ENCODE data around the gene HLA-DPA1. TPM values are rescaled to one million over a fixed set of nuclear protein-coding genes. Genes with fewer than 3 reads are reported as not detected.

The HLA-DPA1 gene
- total and polyA plus RNA-seq, 2 donors (not counting 1 experiment from before 2014, with no cell fraction given) = 702 to 2,256 TPM

GRCh38 chr6:33076406-33076934, 3.0 kb upstream of the HLA-DPA1 start:
- peaks cover 14% of the 10 kb centered on the region for H4K20me1 ChIP-seq (ENCODE audit: control insufficient read depth, insufficient read depth, low read length, poor library complexity, severe bottlenecking)
- H3K9ac ChIP-seq (ENCODE audit: low read length) = peak overlapping the region; percentile 98
- H3K27me3 ChIP-seq (replicated peaks in 1 of 4; ENCODE audit: control extremely low read depth in 1 of 4, control insufficient read depth in 3 of 4, insufficient read depth in 4 of 4, low read length in 3 of 4) = no peaks in the 10 kb centered on the region
- DNase-seq (no peak), ATAC-seq (ENCODE audit: low read depth) (no peak)
- peak overlapping the region; percentile 96 to 99 for H3K27ac ChIP-seq (ENCODE audit: low read length in 2 of 2)
- CTCF ChIA-PET = interaction anchor here (1.1 to 23.5 kb wide), 7 partner anchors 36 to 172 kb away, joined by 3 to 576 read pairs (median 6); partner anchors contain the start of gene HLA-DOA
- intact Hi-C loops (cut with micrococcal nuclease) = loop anchor here (5.0 to 10.0 kb wide), 2 partner anchors 36 to 182 kb away; no protein-coding TSS in a partner anchor
- H3K9me3 ChIP-seq (ENCODE audit: control extremely low read depth in 1 of 3, control insufficient read depth in 2 of 3, insufficient read depth in 1 of 3, low read length in 2 of 3) = no peaks in the 10 kb centered on the region
- H3K4me2 ChIP-seq (replicated peaks; ENCODE audit: low read depth, low read length, poor library complexity, severe bottlenecking) = peak overlapping the region; percentile 91
- H3K27me3 Mint-ChIP-seq = no peaks in the 10 kb centered on the region
- H3K4me3 ChIP-seq (ENCODE audit: control extremely low read depth in 1 of 5, extremely low read depth in 1 of 5, insufficient read depth in 1 of 5, low read depth in 2 of 5, low read length in 4 of 5) = peak overlapping the region; percentile 79 to 99 (median 97)
- peak overlapping the region; percentile 98 for H3K27ac Mint-ChIP-seq
- H3K4me3 Mint-ChIP-seq = peak overlapping the region; percentile 97
- POLR2A ChIA-PET = interaction anchor here (0.5 to 7.4 kb wide), 11 partner anchors 9 to 386 kb away, joined by 3 to 166 read pairs (median 8); partner anchors contain the start of gene BRD2
- H3K4me1 Mint-ChIP-seq = peaks cover 64% of the 10 kb centered on the region
- no peak overlapping the region for H2AFZ ChIP-seq (ENCODE audit: insufficient read depth, low read depth, low read length, poor library complexity, severe bottlenecking)
- no peak for TF ChIP-seq CTCF (IDR thresholded peaks at IDR 0.05)
- no peak for TF ChIP-seq EZH2 (IDR thresholded peaks at IDR 0.05; ENCODE audit: borderline replicate concordance, insufficient read depth, low read depth, low read length, poor library complexity, severe bottlenecking)
- H3K9me3 Mint-ChIP-seq (ENCODE audit: insufficient read depth) = no peaks in the 10 kb centered on the region
- H3K36me3 ChIP-seq (replicated peaks in 1 of 2; ENCODE audit: control extremely low read depth in 1 of 2, control insufficient read depth in 1 of 2, extremely low read depth in 1 of 2, insufficient read depth in 2 of 2, low read length in 1 of 2) = peaks cover 2 to 55% of the 10 kb centered on the region in 2 experiments
- peaks cover 97% of the 10 kb centered on the region for H3K79me2 ChIP-seq (ENCODE audit: control insufficient read depth, insufficient read depth, low read length)
- H3K4me1 ChIP-seq (ENCODE audit: control insufficient read depth in 2 of 2, insufficient read depth in 2 of 2, low read length in 2 of 2) = peaks cover 55 to 57% of the 10 kb centered on the region in 2 donors
- WGBS (ENCODE audit: insufficient coverage) = 0% methylated on average over 2 of the region's 3 CpGs
